LNCaP clone FGC (cell line): ENCODE data around the gene TAS2R60.

Experiments
- DNase-seq: peaks from one replicate; pipeline ENCODE4 v3.0.0-alpha.2; 2011; ENCODE audit warnings: low read depth
- H3K4me3 ChIP-seq: 2 replicates; pipeline ENCODE4 v1.5.1; 2011; ENCODE audit warnings: mild to moderate bottlenecking, low read depth, low read length, control low read depth
- TF ChIP-seq, protein P1 (sequence below): IDR thresholded peaks from 2 replicates; pipeline ENCODE4 v1.5.1; 2012; ENCODE audit warnings: mild to moderate bottlenecking; ENCODE audit not compliant: control insufficient read depth, insufficient read depth; ENCODE audit errors: extremely low read depth

TAS2R60 gene

DNA sequence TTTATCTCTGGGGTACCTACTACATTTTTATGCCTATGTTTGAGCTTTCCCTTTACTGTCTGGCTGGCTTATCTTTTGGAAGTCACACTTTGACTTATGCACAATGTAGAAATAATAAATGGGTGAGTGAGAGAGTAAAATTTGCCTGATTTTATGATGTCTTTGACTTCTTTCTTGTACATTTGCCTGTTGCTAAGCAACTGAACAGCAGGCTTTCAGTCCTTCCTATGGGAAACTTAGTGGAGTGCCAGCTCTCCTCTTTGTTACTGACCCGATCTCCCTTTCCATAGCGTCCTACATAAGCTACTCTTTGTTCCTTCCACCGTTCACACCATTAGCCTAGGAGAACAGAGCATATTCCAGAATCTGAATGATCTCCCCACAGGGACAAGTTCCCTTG lies 4.2 kb downstream of the TAS2R60 start:
- TF ChIP-seq, protein P1, sequence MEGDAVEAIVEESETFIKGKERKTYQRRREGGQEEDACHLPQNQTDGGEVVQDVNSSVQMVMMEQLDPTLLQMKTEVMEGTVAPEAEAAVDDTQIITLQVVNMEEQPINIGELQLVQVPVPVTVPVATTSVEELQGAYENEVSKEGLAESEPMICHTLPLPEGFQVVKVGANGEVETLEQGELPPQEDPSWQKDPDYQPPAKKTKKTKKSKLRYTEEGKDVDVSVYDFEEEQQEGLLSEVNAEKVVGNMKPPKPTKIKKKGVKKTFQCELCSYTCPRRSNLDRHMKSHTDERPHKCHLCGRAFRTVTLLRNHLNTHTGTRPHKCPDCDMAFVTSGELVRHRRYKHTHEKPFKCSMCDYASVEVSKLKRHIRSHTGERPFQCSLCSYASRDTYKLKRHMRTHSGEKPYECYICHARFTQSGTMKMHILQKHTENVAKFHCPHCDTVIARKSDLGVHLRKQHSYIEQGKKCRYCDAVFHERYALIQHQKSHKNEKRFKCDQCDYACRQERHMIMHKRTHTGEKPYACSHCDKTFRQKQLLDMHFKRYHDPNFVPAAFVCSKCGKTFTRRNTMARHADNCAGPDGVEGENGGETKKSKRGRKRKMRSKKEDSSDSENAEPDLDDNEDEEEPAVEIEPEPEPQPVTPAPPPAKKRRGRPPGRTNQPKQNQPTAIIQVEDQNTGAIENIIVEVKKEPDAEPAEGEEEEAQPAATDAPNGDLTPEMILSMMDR = no peak
- no peak for DNase-seq
- no peak overlapping the region for H3K4me3 ChIP-seq

DNA sequence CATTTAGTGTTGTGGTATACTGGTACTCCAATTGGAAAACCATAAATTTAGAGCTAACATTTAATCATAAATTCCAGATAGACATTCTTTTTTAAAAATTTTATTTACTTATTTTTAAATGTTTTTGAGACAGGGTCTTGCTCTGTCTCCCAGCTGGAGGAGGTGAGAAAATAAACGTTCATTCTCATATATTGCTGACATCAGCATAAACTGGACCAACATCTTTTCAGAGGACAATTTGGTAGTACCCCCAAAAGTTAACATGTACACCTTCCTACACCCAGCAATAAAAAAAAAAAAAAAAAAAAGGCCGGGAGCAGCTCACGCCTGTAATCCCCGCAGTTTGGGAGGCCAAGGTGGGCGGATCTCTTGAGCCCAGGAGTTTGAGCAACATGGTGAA lies 5.2 kb downstream of the TAS2R60 start:
- TF ChIP-seq, protein P1 = no peak
- DNase-seq = no peak
- H3K4me3 ChIP-seq = no peak overlapping the region

DNA sequence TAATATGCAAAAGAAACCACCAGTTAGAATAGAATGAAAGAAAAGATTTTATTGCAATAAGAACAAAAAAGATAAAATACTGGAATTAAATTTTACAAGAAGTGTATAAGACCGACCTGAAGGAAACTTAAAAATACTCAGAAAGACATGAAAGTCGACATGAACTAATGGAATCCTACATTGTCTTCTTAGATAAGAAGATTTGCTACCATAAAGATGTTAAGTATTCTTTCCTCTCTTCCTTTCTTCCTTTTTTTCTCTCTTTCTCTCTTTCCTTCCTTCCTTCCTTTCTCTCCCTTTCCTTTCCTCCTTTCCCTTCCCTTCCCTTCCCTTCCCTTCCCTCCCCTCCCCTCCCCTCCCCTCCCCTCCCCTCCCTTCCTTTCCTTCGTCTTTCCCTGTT lies 6.5 kb downstream of the TAS2R60 start:
- no peak overlapping the region for H3K4me3 ChIP-seq
- TF ChIP-seq, protein P1 = no peak
- no peak for DNase-seq

DNA sequence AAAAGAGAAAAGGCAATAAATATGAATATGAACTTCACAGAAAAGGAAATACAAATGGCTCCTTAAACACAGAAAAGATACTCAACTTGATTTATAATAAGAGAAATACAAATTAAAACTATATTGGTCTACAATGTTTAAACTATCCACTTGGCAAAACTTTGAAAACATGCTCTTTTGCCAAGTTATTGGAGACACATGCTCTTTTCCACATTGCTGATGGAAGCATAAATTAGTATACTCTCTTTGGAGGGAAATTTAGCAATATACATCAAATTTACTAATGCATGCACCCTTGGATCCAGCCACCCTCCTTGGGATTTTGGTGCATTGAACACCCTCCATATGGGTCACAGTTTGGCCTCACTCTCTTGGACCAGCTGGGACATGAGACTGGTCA lies 7.9 kb downstream of the TAS2R60 start:
- no peak for DNase-seq
- TF ChIP-seq, protein P1 = no peak
- no peak overlapping the region for H3K4me3 ChIP-seq

DNA sequence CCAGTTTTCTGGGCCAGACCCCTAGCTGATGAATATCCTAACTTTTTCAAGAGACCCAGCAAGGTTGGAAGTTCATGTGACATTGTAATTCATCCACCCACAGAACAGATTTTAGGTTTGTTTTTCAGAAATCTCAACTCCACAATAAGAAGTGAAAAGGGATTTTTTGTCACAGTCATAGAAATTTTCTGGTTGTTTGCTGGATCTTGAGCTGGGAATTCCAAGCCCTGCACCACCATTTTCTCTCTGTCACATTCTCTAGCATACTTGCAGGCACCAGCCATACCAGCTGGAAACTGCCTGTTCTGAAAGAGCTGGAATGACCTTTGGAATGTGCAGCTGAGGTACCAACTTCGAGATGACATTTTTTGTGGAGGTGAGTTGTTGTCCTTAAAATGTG lies 8.5 kb downstream of the TAS2R60 start:
- no peak overlapping the region for H3K4me3 ChIP-seq
- TF ChIP-seq, protein P1 = no peak
- DNase-seq = no peak

DNA sequence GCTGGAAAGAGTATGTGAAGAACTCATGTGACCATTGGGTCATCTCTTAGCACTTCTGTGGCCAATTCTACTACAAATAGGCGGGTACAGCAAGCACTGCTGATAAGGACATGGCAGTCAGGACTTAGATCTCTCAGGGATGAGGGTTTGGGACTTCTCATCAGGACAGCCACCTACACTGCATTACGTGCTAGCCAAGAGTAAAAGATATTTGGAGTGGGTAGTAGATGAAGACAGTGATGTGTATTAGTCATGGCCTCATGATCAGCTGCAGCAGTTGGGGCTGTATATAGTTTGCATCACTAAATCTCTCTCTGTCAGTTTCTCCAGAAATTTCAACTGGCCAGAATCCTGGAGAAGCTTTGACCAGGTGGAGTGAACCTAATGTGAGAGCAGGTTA lies 9.2 kb downstream of the TAS2R60 start:
- no peak for DNase-seq
- no peak overlapping the region for H3K4me3 ChIP-seq
- TF ChIP-seq, protein P1 = no peak

DNA sequence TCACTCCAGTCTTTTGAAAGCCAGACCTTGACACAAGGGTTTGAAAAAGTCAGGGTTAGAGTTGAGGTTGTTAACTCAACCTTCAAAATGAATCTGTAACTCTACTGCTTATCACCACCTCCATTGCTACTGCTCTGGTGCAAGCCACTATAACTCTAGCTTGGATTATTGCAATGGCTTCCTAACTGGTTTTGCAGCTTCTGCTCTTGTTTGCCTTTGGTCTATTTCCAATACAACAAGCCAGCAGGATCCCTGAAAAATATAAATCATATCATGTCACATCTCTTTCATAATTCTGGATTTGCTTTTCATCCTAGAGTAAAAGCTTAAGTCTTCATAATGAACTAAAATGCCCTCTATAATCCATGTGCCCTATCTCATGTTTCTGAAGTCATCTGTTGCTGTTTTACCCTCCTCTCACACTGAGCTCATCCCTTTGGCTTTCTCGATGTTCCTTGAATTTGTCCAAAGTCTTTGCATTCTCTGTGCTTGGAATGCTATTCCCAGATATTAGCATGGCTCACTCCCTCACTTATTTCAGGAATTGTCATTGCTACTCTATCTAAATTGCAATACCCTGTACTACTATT lies 10.9 kb downstream of the TAS2R60 start:
- TF ChIP-seq, protein P1 = no peak
- no peak overlapping the region for H3K4me3 ChIP-seq
- no peak for DNase-seq
